MV-4-11 (cell line): ENCODE measurements around the gene BNC1.
"Not testable (repeated sequence)": the region's sequence is repeated elsewhere in the genome, so short reads cannot be mapped to it uniquely, and the experiment has no call there.

Source experiments
- DNase-seq: peaks from one replicate; lab custom pipeline; 2025; lab: John Stamatoyannopoulos, UW

Gene BNC1

GRCh38 chr15:83248151-83249029 is 36.1 kb downstream of the BNC1 start:
- DNase-seq, result peak; percentile 40

GRCh38 chr15:83243634-83244033 is 40.8 kb downstream of the BNC1 start:
- no peak for DNase-seq

GRCh38 chr15:83230242-83230641 is 54.2 kb downstream of the BNC1 start:
- DNase-seq, result no peak

GRCh38 chr15:83225449-83225848 is 59.0 kb downstream of the BNC1 start:
- DNase-seq, result no peak

GRCh38 chr15:83221781-83222180 is 62.7 kb downstream of the BNC1 start:
- DNase-seq, result not testable (repeated sequence)

GRCh38 chr15:83219026-83219425 is 65.4 kb downstream of the BNC1 start:
- no peak for DNase-seq

- no peak for DNase-seq
These were observed 69.2 kb downstream of the BNC1 start for GRCh38 chr15:83215306-83215705.

GRCh38 chr15:83210619-83211018 is 73.8 kb downstream of the BNC1 start:
- DNase-seq, result no peak

- DNase-seq, result no peak
These were observed 75.1 kb downstream of the BNC1 start for GRCh38 chr15:83209333-83209732.

GRCh38 chr15:83208367-83208661 is 76.2 kb downstream of the BNC1 start:
- DNase-seq, result no peak

- no peak for DNase-seq
These were observed 76.7 kb downstream of the BNC1 start, which contains the start of gene HDGFL3 for GRCh38 chr15:83207660-83208366. Gene HDGFL3 (minus strand): TSS chr15:83207823. CDS start chr15:83207414, 409 bp downstream.

GRCh38 chr15:83207009-83207659 is 77.3 kb downstream of the BNC1 start:
- no peak for DNase-seq

- DNase-seq, result no peak
These were observed 77.9 kb downstream of the BNC1 start for GRCh38 chr15:83206526-83207008.
